Right renal cortex interstitium (tissue), 3 donors: ENCODE data around the gene SEMA4B. TPM values are rescaled to one million over a fixed set of nuclear protein-coding genes. Genes with fewer than 3 reads are reported as not detected.

ENCODE experiments used
- polyA plus RNA-seq, 3 donors: library from polyadenylated mRNA; unstranded; fragments of 120-200 nt; gene quantifications; one replicate each; pipeline ENCODE4 v1.2.1, GENCODE V29; 2013; ENCODE audit not compliant: insufficient read length in 3 of 3

The SEMA4B gene
- polyA plus RNA-seq, 3 donors = 32.3 to 39.4 (median 33.0) TPM

Other genes with a start within 250 kb of the SEMA4B start
- 10 to 100 TPM; 15.8 to 17.4 (median 16.9) TPM for gene ZNF710, start 200.0 kb upstream of the SEMA4B start, polyA plus RNA-seq
- gene IDH2, start 98.9 kb upstream of the SEMA4B start, polyA plus RNA-seq = 100 to 1,000 TPM; 194 to 210 (median 196) TPM
- gene CIB1, start 32.6 kb downstream of the SEMA4B start, polyA plus RNA-seq = 10 to 100 TPM; 55.1 to 62.0 (median 55.9) TPM
- 1 to 10 TPM; 3.8 to 5.0 (median 4.3) TPM for gene GDPGP1, start 32.9 kb downstream of the SEMA4B start, polyA plus RNA-seq
- under 1 TPM; 0.12 to 0.39 (median 0.13) TPM for gene TTLL13, start 48.2 kb downstream of the SEMA4B start, polyA plus RNA-seq
- 100 to 1,000 TPM; 122 to 129 (median 126) TPM for gene NGRN, start 64.3 kb downstream of the SEMA4B start, polyA plus RNA-seq
- 1 to 10 TPM; 3.2 to 4.7 (median 4.1) TPM for gene ZNF774, start 151.0 kb downstream of the SEMA4B start, polyA plus RNA-seq
- gene IQGAP1, start 186.9 kb downstream of the SEMA4B start, polyA plus RNA-seq = 100 to 1,000 TPM; 179 to 208 (median 195) TPM